HepG2 (cell line): ENCODE measurements around the gene ZNF700. TPM values are rescaled to one million over a fixed set of nuclear protein-coding genes. Genes with fewer than 3 reads are reported as not detected.

ENCODE experiments used
- KDM2A ChIP-seq: sonication (generic); formaldehyde crosslinking; IDR thresholded peaks from 2 replicates; pipeline ENCODE4 v1.4.0; 2020; ENCODE audit warnings: low read depth, missing genetic modification reagents, borderline replicate concordance
- KDM3A ChIP-seq: IDR thresholded peaks from 2 replicates; pipeline ENCODE4 v1.6.1; 2018; ENCODE audit warnings: low read depth, missing compliant biosample characterization
- MTA3 ChIP-seq: sonication (generic); formaldehyde crosslinking; IDR thresholded peaks from 2 replicates; pipeline ENCODE4 v1.4.0; 2020; ENCODE audit warnings: missing genetic modification reagents
- POLR2AphosphoS5 ChIP-seq: IDR thresholded peaks from 2 replicates; pipeline ENCODE4 v1.6.1; 2012; ENCODE audit warnings: low read depth, low read length
- RAD21 ChIP-seq: fragments of 450-650 bp; formaldehyde crosslinking; IDR thresholded peaks from 2 replicates; pipeline ENCODE4 v1.5.0; 2020; ENCODE audit warnings: mild to moderate bottlenecking
- SP2 ChIP-seq: sonication (generic); formaldehyde crosslinking; IDR thresholded peaks from 2 replicates; pipeline ENCODE4 v1.5.1; 2020; ENCODE audit warnings: mild to moderate bottlenecking, missing genetic modification reagents
- ZMYM4 ChIP-seq: sonication (generic); formaldehyde crosslinking; IDR thresholded peaks from 2 replicates; pipeline ENCODE4 v1.8.1; 2023; ENCODE audit warnings: mild to moderate bottlenecking, missing genetic modification reagents
- ZNF431 ChIP-seq: sonication (generic); formaldehyde crosslinking; IDR thresholded peaks from 2 replicates; pipeline ENCODE4 v1.9.0; 2022; ENCODE audit warnings: missing genetic modification reagents, low read depth, mild to moderate bottlenecking, borderline replicate concordance
- ZNF510 ChIP-seq: sonication (generic); formaldehyde crosslinking; IDR thresholded peaks from 2 replicates; pipeline ENCODE4 v1.4.0; 2020; ENCODE audit warnings: low read depth, mild to moderate bottlenecking, missing genetic modification reagents
- ZNF552 ChIP-seq: sonication (generic); formaldehyde crosslinking; IDR thresholded peaks from 2 replicates; pipeline ENCODE4 v1.9.0; 2022; ENCODE audit warnings: missing genetic modification reagents, mild to moderate bottlenecking, borderline replicate concordance
- ZNF572 ChIP-seq: sonication (generic); formaldehyde crosslinking; IDR thresholded peaks from 2 replicates; pipeline ENCODE4 v1.5.1; 2020; ENCODE audit warnings: mild to moderate bottlenecking, missing genetic modification reagents
- ZSCAN21 ChIP-seq: sonication (generic); formaldehyde crosslinking; IDR thresholded peaks from 2 replicates; pipeline ENCODE4 v1.8.0; 2022; ENCODE audit warnings: mild to moderate bottlenecking, missing genetic modification reagents, moderate library complexity, borderline replicate concordance
- polyA plus RNA-seq, 8 experiments: library from polyadenylated mRNA; depleted of rRNA in 3 of 8; stranded (reverse) in 7 of 8; unstranded in 1 of 8; fragments of >200 nt; fragmentation: Illumina TruSeq in 4 of 8; extraction: Trizol in 4 of 8; gene quantifications; 2 replicates each; pipeline versions ENCODE4 v1.2.1 to v1.2.3, GENCODE V29; 2011 to 2016; ENCODE audit warnings: low read depth in 4 of 8, missing spikeins in 1 of 8, mixed read lengths in 1 of 8; ENCODE audit not compliant: insufficient read depth in 1 of 8
- total RNA-seq, 5 experiments: library from RNA; depleted of rRNA; stranded (reverse); fragments of >200 nt; fragmentation: Illumina TruSeq; extraction: Trizol; gene quantifications; 2 replicates each; pipeline ENCODE4 v1.2.3, GENCODE V29; 2016; ENCODE audit warnings: low read depth in 1 of 5
- TF ChIP-seq, protein P1 (sequence below): IDR thresholded peaks from 2 replicates; pipeline ENCODE4 v1.6.1; 2012; ENCODE audit warnings: inconsistent platforms
- TF ChIP-seq, protein P2 (sequence below), 2 experiments: IDR thresholded peaks; 2 replicates each; pipeline ENCODE4 v1.6.1; 2011 to 2012; ENCODE audit warnings: low read length in 2 of 2, borderline replicate concordance in 1 of 2, low read depth in 1 of 2, mild to moderate bottlenecking in 1 of 2, moderate library complexity in 1 of 2
- TF ChIP-seq, protein P3 (sequence below): sonication (generic); formaldehyde crosslinking; conservative IDR thresholded peaks from 2 replicates; pipeline ENCODE4 v1.8.1; 2023; ENCODE audit warnings: missing genetic modification reagents
- TF ChIP-seq, protein P4 (sequence below): sonication (generic); formaldehyde crosslinking; IDR thresholded peaks from 2 replicates; pipeline ENCODE4 v1.5.0; 2020; ENCODE audit warnings: missing genetic modification reagents
- TF ChIP-seq, protein P5 (sequence below): sonication (generic); formaldehyde crosslinking; IDR thresholded peaks from 2 replicates; pipeline ENCODE4 v1.5.0; 2020; ENCODE audit warnings: missing genetic modification reagents, mild to moderate bottlenecking, borderline replicate concordance

The ZNF700 gene
- total and polyA plus RNA-seq, 2 of the 13 experiments (the other 11 are each of a cell fraction or from before 2014, with no cell fraction given), result 6.0 to 12.8 TPM

DNA sequence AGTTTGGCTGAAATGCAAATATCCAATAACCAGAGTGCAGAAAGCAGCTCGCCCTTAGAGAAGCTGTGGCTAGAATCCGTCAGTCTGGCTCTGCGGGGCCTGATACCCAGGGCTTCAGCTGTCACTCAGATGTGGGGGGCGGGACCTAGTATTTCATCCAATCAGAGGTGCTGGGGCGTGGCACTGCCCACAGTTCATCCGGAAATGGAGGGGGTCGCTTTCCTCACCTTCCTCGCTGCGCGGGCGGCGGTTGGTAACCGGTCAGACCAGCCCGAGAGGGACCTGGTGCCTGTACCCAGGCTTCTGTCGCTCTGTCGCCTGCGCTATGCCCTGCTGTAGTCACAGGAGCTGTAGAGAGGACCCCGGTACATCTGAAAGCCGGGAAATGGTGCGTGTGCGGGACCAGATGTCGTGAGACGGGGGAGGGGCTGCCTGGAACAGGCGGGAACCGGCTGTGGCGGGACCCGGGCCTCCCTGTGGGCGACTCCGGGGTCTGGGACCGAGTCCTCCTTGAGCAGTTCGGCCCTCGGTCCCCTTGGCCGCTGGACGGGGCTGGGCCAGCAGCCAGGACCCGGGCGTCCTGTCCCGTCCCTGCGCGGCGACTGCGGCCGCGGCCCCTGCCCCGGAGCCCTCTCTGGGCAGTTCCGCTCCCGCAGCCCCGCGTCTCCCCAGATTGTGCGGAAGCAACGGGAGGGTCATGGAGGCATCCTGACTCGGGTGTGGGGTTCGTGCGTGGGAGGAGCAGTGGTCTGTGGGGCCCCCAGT is at the start of gene ZNF700 (continued):
- TF ChIP-seq ZNF552 (CRISPR knock-in tag), result 0 out of 2 replicates have a peak, but pooled peaks have one; percentile 32
- peak; percentile 35 for TF ChIP-seq RAD21 (CRISPR knock-in tag)
- peak; percentile 90 for TF ChIP-seq POLR2AphosphoS5
- TF ChIP-seq, protein P1, sequence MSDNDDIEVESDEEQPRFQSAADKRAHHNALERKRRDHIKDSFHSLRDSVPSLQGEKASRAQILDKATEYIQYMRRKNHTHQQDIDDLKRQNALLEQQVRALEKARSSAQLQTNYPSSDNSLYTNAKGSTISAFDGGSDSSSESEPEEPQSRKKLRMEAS, result peak; percentile 30; the same call in 1 of the 2 replicates
- no peak for TF ChIP-seq ZNF510
- TF ChIP-seq, protein P2, sequence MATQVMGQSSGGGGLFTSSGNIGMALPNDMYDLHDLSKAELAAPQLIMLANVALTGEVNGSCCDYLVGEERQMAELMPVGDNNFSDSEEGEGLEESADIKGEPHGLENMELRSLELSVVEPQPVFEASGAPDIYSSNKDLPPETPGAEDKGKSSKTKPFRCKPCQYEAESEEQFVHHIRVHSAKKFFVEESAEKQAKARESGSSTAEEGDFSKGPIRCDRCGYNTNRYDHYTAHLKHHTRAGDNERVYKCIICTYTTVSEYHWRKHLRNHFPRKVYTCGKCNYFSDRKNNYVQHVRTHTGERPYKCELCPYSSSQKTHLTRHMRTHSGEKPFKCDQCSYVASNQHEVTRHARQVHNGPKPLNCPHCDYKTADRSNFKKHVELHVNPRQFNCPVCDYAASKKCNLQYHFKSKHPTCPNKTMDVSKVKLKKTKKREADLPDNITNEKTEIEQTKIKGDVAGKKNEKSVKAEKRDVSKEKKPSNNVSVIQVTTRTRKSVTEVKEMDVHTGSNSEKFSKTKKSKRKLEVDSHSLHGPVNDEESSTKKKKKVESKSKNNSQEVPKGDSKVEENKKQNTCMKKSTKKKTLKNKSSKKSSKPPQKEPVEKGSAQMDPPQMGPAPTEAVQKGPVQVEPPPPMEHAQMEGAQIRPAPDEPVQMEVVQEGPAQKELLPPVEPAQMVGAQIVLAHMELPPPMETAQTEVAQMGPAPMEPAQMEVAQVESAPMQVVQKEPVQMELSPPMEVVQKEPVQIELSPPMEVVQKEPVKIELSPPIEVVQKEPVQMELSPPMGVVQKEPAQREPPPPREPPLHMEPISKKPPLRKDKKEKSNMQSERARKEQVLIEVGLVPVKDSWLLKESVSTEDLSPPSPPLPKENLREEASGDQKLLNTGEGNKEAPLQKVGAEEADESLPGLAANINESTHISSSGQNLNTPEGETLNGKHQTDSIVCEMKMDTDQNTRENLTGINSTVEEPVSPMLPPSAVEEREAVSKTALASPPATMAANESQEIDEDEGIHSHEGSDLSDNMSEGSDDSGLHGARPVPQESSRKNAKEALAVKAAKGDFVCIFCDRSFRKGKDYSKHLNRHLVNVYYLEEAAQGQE (IDR thresholded peaks at IDR 0.05; ENCODE audit: borderline replicate concordance in 1 of 2, low read depth in 1 of 2, low read length in 2 of 2), result peak in 1 of 2 experiments; percentile 65; a peak in 2 of 4 replicates
- TF ChIP-seq, protein P3, sequence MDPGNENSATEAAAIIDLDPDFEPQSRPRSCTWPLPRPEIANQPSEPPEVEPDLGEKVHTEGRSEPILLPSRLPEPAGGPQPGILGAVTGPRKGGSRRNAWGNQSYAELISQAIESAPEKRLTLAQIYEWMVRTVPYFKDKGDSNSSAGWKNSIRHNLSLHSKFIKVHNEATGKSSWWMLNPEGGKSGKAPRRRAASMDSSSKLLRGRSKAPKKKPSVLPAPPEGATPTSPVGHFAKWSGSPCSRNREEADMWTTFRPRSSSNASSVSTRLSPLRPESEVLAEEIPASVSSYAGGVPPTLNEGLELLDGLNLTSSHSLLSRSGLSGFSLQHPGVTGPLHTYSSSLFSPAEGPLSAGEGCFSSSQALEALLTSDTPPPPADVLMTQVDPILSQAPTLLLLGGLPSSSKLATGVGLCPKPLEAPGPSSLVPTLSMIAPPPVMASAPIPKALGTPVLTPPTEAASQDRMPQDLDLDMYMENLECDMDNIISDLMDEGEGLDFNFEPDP (CRISPR knock-in tag), result 0 out of 2 replicates have a peak, but pooled peaks have one; percentile 59
- no peak for TF ChIP-seq ZNF572 (CRISPR knock-in tag)
- peak; percentile 77 for TF ChIP-seq KDM2A (CRISPR knock-in tag)
- TF ChIP-seq, protein P4, sequence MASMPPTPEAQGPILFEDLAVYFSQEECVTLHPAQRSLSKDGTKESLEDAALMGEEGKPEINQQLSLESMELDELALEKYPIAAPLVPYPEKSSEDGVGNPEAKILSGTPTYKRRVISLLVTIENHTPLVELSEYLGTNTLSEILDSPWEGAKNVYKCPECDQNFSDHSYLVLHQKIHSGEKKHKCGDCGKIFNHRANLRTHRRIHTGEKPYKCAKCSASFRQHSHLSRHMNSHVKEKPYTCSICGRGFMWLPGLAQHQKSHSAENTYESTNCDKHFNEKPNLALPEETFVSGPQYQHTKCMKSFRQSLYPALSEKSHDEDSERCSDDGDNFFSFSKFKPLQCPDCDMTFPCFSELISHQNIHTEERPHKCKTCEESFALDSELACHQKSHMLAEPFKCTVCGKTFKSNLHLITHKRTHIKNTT (CRISPR knock-in tag), result no peak
- TF ChIP-seq SP2, result peak; percentile 80
- TF ChIP-seq MTA3, result no peak
- TF ChIP-seq ZNF431 (CRISPR knock-in tag), result peak; percentile 82; the same call in 1 of the 2 replicates
- TF ChIP-seq ZSCAN21 (CRISPR knock-in tag), result peak; percentile 26; the same call in 1 of the 2 replicates
- TF ChIP-seq, protein P5, sequence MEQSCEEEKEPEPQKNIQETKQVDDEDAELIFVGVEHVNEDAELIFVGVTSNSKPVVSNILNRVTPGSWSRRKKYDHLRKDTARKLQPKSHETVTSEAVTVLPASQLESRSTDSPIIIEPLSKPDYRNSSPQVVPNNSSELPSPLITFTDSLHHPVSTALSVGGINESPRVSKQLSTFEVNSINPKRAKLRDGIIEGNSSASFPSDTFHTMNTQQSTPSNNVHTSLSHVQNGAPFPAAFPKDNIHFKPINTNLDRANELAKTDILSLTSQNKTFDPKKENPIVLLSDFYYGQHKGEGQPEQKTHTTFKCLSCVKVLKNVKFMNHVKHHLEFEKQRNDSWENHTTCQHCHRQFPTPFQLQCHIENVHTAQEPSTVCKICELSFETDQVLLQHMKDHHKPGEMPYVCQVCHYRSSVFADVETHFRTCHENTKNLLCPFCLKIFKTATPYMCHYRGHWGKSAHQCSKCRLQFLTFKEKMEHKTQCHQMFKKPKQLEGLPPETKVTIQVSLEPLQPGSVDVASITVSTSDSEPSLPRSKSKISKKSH (CRISPR knock-in tag), result peak; percentile 77; the same call in 1 of the 2 replicates
- TF ChIP-seq KDM3A (CRISPR knock-in tag), result peak; percentile 70; the same call in 1 of the 2 replicates
- peak; percentile 42 for TF ChIP-seq ZMYM4
